ENCODE data around the gene PHF13.

- TF ChIP-seq CTCF (IDR thresholded peaks at IDR 0.05) (no peak), POLR2A (IDR thresholded peaks at IDR 0.05) (no peak)
Measured at GRCh38 chr1:6653436-6654290, 40.1 kb downstream of the PHF13 start.
